Parathyroid adenoma (tissue), 2 donors: ENCODE measurements around the gene UACA.

Experiments
- H2AFZ ChIP-seq: fragments of 300-600 bp; sonication (generic); one replicate; pipeline ENCODE4 v1.7.0; 2017; ENCODE audit warnings: antibody characterized with exemption, mild to moderate bottlenecking
- H3K27ac ChIP-seq: fragments of 300-600 bp; sonication (generic); one replicate; pipeline ENCODE4 v1.7.0; 2017
- H3K27me3 ChIP-seq: fragments of 300-600 bp; sonication (generic); one replicate; pipeline ENCODE4 v1.7.0; 2017; ENCODE audit warnings: low read length; ENCODE audit not compliant: control insufficient read depth, insufficient read depth
- H3K36me3 ChIP-seq: fragments of 300-600 bp; sonication (generic); one replicate; pipeline ENCODE4 v1.7.0; 2017; ENCODE audit warnings: low read length; ENCODE audit not compliant: control insufficient read depth, insufficient read depth
- H3K4me1 ChIP-seq: fragments of 300-600 bp; sonication (generic); one replicate; pipeline ENCODE4 v1.7.0; 2017; ENCODE audit warnings: control low read depth
- H3K4me2 ChIP-seq: fragments of 300-600 bp; sonication (generic); one replicate; pipeline ENCODE4 v1.7.0; 2017; ENCODE audit warnings: low read length
- H3K4me3 ChIP-seq: fragments of 300-600 bp; sonication (generic); one replicate; pipeline ENCODE4 v1.7.0; 2017; ENCODE audit warnings: low read depth, low read length
- H3K79me2 ChIP-seq: fragments of 300-600 bp; sonication (generic); one replicate; pipeline ENCODE4 v1.7.0; 2017; ENCODE audit warnings: control low read depth
- H3K9ac ChIP-seq: fragments of 300-600 bp; sonication (generic); one replicate; pipeline ENCODE4 v1.7.0; 2017; ENCODE audit warnings: mild to moderate bottlenecking
- H3K9me3 ChIP-seq: fragments of 300-600 bp; sonication (generic); one replicate; pipeline ENCODE4 v1.7.0; 2017; ENCODE audit warnings: low read length; ENCODE audit not compliant: control insufficient read depth
- TF ChIP-seq, protein P1 (sequence below): fragments of 300-600 bp; sonication (generic); IDR thresholded peaks from one replicate; pipeline ENCODE4 v1.7.0; 2017; ENCODE audit warnings: antibody characterized with exemption, mild to moderate bottlenecking
- donor health status: primary hyperparathyroidism.

The UACA gene

DNA sequence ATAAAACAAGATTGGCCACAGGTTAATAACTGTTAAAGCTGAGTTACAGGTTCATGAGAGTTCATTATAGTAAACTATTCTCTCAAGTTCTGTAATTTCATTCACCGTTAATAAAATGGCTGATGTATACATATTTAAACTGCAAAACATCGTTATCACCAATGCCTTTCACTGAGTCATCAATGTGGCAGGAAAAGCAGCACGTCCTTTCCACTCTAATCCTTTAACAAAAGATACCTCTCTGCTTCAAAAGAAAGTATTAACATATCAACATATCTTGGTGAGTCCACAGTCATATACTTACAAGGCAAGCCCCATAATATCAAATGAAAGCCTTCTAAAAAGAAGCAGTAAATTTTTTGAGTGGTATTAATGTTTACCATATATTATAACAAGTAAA, 54.5 kb downstream of the UACA start:
- H3K36me3 ChIP-seq, result no peaks in the 10 kb centered on the region
- no peak overlapping the region for H2AFZ ChIP-seq
- H3K79me2 ChIP-seq, result peaks cover 8% of the 10 kb centered on the region
- no peaks in the 10 kb centered on the region for H3K9me3 ChIP-seq
- H3K4me1 ChIP-seq, result peaks cover under 1% of the 10 kb centered on the region
- H3K27me3 ChIP-seq, result no peaks in the 10 kb centered on the region
- no peak overlapping the region for H3K4me2 ChIP-seq
- H3K4me3 ChIP-seq, result no peak overlapping the region
- no peak overlapping the region for H3K27ac ChIP-seq
- TF ChIP-seq, protein P1, sequence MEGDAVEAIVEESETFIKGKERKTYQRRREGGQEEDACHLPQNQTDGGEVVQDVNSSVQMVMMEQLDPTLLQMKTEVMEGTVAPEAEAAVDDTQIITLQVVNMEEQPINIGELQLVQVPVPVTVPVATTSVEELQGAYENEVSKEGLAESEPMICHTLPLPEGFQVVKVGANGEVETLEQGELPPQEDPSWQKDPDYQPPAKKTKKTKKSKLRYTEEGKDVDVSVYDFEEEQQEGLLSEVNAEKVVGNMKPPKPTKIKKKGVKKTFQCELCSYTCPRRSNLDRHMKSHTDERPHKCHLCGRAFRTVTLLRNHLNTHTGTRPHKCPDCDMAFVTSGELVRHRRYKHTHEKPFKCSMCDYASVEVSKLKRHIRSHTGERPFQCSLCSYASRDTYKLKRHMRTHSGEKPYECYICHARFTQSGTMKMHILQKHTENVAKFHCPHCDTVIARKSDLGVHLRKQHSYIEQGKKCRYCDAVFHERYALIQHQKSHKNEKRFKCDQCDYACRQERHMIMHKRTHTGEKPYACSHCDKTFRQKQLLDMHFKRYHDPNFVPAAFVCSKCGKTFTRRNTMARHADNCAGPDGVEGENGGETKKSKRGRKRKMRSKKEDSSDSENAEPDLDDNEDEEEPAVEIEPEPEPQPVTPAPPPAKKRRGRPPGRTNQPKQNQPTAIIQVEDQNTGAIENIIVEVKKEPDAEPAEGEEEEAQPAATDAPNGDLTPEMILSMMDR, result no peak
- no peak overlapping the region for H3K9ac ChIP-seq

DNA sequence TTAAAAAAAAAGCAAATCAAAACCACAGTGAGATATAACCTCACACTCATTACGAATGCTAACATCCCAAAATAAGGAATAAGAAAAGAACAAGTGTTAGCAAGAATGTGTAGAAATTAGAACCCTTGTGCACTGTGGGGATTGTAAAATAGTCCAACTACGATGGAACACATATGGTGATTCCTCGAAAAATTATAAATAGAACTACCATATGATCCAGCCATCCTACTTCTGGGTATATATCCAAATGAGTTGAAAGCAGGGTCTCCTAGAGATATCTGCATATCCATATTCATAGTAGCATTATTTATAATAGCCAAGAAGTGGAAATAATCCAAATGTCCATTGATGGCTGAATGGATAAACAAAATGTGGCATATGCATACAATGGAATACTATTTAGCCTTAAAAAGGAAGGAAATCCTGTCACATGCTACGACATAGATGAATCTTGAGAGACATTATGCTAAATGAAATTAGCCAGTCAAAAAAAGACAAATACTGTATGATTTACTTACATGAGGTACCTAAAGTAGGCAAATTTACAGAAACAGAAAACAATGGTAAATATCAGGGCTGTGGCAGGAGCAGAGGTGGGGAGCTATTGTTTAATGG, 55.6 kb downstream of the UACA start:
- Histone ChIP-seq H3K27me3 (no peaks in the 10 kb centered on the region), H3K79me2 (peaks cover 8% of the 10 kb centered on the region), H3K4me2 (no peak overlapping the region), H3K9ac (no peak overlapping the region), H3K36me3 (no peaks in the 10 kb centered on the region), H3K9me3 (no peaks in the 10 kb centered on the region), H3K4me1 (peaks cover 4% of the 10 kb centered on the region), H3K27ac (no peak overlapping the region), H3K4me3 (no peak overlapping the region), H2AFZ (no peak overlapping the region)
- TF ChIP-seq, protein P1, result no peak

DNA sequence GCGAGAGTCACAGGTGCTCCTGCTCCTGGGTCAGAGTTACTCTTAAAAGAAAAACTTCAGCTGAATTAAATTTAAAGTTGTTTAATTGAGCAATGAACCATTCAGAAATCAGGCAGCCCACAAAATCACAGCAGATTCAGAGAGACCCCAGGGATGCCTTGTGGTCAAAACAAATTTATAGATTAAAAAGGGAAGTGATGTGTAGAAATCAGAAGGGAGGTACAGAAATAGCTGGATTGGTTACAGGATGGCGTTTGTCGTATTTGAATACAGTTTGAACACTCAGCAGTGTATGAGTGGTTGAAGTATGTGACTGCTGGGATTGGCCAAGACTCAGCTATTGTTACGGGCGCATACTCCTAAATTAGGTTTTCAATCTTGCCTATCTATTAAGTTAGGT, 58.6 kb downstream of the UACA start:
- Histone ChIP-seq H3K27ac (no peak overlapping the region), H2AFZ (no peak overlapping the region), H3K36me3 (no peaks in the 10 kb centered on the region), H3K4me2 (no peak overlapping the region), H3K27me3 (no peaks in the 10 kb centered on the region), H3K9me3 (no peaks in the 10 kb centered on the region), H3K4me3 (no peak overlapping the region), H3K9ac (no peak overlapping the region), H3K4me1 (peaks cover 4% of the 10 kb centered on the region), H3K79me2 (peaks cover 4% of the 10 kb centered on the region)
- TF ChIP-seq, protein P1, result no peak

DNA sequence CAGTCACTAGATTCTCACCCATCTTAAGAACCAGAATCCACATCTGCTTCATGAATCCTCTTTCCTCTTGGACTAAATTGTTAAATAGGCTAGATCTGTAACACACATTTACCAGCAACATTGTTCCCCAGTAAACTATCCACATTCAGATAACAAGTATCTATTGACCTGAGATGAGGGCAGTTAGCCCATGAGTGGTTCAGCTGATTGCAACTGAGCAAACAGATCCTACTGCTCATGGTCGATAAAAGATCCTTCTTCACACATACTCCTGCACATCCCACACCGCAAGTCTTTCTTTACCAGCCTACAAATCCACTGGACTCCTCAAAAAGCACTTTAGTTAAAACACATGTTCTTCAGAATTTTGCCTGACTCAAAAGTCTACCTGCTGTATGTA, 59.2 kb downstream of the UACA start:
- Histone ChIP-seq H2AFZ (no peak overlapping the region), H3K79me2 (peaks cover 4% of the 10 kb centered on the region), H3K36me3 (no peaks in the 10 kb centered on the region), H3K27ac (no peak overlapping the region), H3K9me3 (no peaks in the 10 kb centered on the region), H3K4me3 (no peak overlapping the region), H3K9ac (no peak overlapping the region), H3K4me1 (peaks cover 4% of the 10 kb centered on the region), H3K27me3 (no peaks in the 10 kb centered on the region), H3K4me2 (no peak overlapping the region)
- TF ChIP-seq, protein P1, result no peak
